ENCODE data around the gene POLR3G.

Gene POLR3G

DNA sequence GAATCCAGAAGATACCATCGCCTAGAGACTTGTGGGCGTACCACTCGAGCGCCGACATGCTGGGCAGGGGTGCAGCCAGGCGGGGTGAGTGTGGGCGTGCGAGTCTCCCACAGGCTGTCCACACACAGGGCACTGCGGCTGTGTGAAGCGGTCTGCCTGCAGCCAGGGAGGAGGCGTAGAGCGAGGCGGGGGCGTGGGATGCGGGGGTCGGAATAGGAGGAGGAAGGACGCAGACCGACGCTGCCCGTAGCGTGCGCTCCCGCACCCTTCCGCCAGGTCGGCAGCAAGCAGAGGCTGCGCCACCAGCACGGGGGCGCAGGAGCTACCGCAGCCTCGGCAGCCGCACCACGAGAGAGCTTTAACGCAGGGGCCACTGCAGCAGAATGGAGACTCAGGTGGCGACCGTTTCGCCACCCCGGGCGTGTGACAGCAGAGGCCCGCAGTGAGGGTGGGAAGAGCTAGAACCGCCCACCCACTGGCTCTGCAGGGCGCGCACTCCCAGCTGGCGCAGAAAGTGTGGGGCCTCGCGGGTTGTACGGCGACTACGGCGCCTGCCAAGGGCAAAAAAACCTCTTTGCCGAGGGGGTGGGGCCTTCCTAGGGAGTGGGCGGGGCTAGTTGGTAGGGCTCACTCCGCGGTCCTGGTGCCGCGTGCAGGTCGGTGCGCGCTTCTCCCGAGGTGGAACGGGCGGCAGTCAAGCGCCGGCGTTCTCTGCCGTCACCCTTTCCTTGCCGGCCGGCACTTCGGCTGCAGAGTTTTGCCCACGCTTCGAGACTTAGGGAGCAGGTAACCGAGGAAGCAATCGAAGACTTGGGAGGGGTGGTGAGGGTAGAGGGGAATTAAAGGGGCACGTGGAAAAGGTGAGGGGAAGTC lies at the start of gene POLR3G, which contains the start of gene MBLAC2 (continued):
- TF ChIP-seq ZXDB (tag by site-specific recombination; IDR thresholded peaks at IDR 0.05) = peak; percentile 97
- peak; percentile 90 for TF ChIP-seq ZBTB17 (tag by site-specific recombination; IDR thresholded peaks at IDR 0.05)
- TF ChIP-seq OVOL3 (tag by site-specific recombination; IDR thresholded peaks at IDR 0.05) = peak; percentile 49
- TF ChIP-seq INSM2 (tag by site-specific recombination; IDR thresholded peaks at IDR 0.05) = no peak; the same call in none of the 2 replicates
- TF ChIP-seq KLF7 (tag by site-specific recombination; IDR thresholded peaks at IDR 0.05; ENCODE audit: borderline replicate concordance) = peak; percentile 69
- TF ChIP-seq SCRT1 (tag by site-specific recombination; IDR thresholded peaks at IDR 0.05; ENCODE audit: borderline replicate concordance) = no peak
- no peak; the same call in 1 of the 2 replicates for TF ChIP-seq ZNF280D (tag by site-specific recombination; IDR thresholded peaks at IDR 0.05)
- TF ChIP-seq, protein P1, sequence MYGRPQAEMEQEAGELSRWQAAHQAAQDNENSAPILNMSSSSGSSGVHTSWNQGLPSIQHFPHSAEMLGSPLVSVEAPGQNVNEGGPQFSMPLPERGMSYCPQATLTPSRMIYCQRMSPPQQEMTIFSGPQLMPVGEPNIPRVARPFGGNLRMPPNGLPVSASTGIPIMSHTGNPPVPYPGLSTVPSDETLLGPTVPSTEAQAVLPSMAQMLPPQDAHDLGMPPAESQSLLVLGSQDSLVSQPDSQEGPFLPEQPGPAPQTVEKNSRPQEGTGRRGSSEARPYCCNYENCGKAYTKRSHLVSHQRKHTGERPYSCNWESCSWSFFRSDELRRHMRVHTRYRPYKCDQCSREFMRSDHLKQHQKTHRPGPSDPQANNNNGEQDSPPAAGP (tag by site-specific recombination; IDR thresholded peaks at IDR 0.05) = peak; percentile 77
- TF ChIP-seq, protein P2, sequence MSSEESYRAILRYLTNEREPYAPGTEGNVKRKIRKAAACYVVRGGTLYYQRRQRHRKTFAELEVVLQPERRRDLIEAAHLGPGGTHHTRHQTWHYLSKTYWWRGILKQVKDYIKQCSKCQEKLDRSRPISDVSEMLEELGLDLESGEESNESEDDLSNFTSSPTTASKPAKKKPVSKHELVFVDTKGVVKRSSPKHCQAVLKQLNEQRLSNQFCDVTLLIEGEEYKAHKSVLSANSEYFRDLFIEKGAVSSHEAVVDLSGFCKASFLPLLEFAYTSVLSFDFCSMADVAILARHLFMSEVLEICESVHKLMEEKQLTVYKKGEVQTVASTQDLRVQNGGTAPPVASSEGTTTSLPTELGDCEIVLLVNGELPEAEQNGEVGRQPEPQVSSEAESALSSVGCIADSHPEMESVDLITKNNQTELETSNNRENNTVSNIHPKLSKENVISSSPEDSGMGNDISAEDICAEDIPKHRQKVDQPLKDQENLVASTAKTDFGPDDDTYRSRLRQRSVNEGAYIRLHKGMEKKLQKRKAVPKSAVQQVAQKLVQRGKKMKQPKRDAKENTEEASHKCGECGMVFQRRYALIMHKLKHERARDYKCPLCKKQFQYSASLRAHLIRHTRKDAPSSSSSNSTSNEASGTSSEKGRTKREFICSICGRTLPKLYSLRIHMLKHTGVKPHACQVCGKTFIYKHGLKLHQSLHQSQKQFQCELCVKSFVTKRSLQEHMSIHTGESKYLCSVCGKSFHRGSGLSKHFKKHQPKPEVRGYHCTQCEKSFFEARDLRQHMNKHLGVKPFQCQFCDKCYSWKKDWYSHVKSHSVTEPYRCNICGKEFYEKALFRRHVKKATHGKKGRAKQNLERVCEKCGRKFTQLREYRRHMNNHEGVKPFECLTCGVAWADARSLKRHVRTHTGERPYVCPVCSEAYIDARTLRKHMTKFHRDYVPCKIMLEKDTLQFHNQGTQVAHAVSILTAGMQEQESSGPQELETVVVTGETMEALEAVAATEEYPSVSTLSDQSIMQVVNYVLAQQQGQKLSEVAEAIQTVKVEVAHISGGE (tag by site-specific recombination; conservative IDR thresholded peaks at IDR 0.05; ENCODE audit: low read depth) = peak; percentile 87
- no peak for TF ChIP-seq ZNF184 (tag by site-specific recombination; IDR thresholded peaks at IDR 0.05)
- no peak; the same call in none of the 2 replicates for TF ChIP-seq ZNF843 (tag by site-specific recombination; IDR thresholded peaks at IDR 0.05)
- no peak for TF ChIP-seq ZNF707 (tag by site-specific recombination; IDR thresholded peaks at IDR 0.05)
- TF ChIP-seq ZIC2 (tag by site-specific recombination; IDR thresholded peaks at IDR 0.05) = peak; percentile 95
- peak; percentile 64 for TF ChIP-seq ZNF76 (tag by site-specific recombination; IDR thresholded peaks at IDR 0.05; ENCODE audit: borderline replicate concordance, low read depth)
- TF ChIP-seq YY2 (tag by site-specific recombination; IDR thresholded peaks at IDR 0.05) = peak; percentile 39
- no peak for TF ChIP-seq REPIN1 (tag by site-specific recombination; IDR thresholded peaks at IDR 0.05; ENCODE audit: low read depth)
- no peak for TF ChIP-seq ZFP41 (tag by site-specific recombination; IDR thresholded peaks at IDR 0.05; ENCODE audit: borderline replicate concordance)
- peak; percentile 20 for TF ChIP-seq ZNF223 (tag by site-specific recombination; IDR thresholded peaks at IDR 0.05)
- no peak; the same call in 1 of the 2 replicates for TF ChIP-seq ZNF239 (tag by site-specific recombination; IDR thresholded peaks at IDR 0.05)
- peak; percentile 37 for TF ChIP-seq WT1 (tag by site-specific recombination; IDR thresholded peaks at IDR 0.05)
- peak; percentile 75 for TF ChIP-seq PRDM1 (tag by site-specific recombination; IDR thresholded peaks at IDR 0.05)
- TF ChIP-seq ZBTB10 (tag by site-specific recombination; IDR thresholded peaks at IDR 0.05) = peak; percentile 84
- TF ChIP-seq ZEB2 (tag by site-specific recombination; IDR thresholded peaks at IDR 0.05) = peak; percentile 84
- TF ChIP-seq ZFP37 (tag by site-specific recombination; IDR thresholded peaks at IDR 0.05) = no peak; the same call in none of the 2 replicates
- peak; percentile 84 for TF ChIP-seq KLF1 (tag by site-specific recombination; IDR thresholded peaks at IDR 0.05)
- TF ChIP-seq KLF9 (tag by site-specific recombination; IDR thresholded peaks at IDR 0.05; ENCODE audit: low read depth) = peak; percentile 94
- TF ChIP-seq ZNF248 (tag by site-specific recombination; IDR thresholded peaks at IDR 0.05) = no peak
- peak; percentile 89 for TF ChIP-seq ZBTB48 (tag by site-specific recombination; IDR thresholded peaks at IDR 0.05)
